Pancreas (tissue), 10 donors: ENCODE measurements around the gene HRG. TPM values are rescaled to one million over a fixed set of nuclear protein-coding genes. Genes with fewer than 3 reads are reported as not detected.
A peak's percentile ranks its signal among the peaks of the same experiment; 100 is the strongest.

Experiments
- ATAC-seq, 4 donors: fragments of 200-7000 bp; cut with Tn5 transposase; one replicate each; pipeline versions ENCODE4 v1.8.0 to v1.9.1; 2020; ENCODE audit warnings: mild to moderate bottlenecking in 4 of 4, moderate library complexity in 4 of 4
- DNase-seq, 6 donors: peaks; one replicate each; pipeline ENCODE4 v3.0.0-alpha.2; 2020
- FAIRE-seq: peaks from 2 replicates; lab custom pipeline; 2012; peaks lifted over from hg19 to GRCh38; lab: Jason Lieb, UNC
- H3K27ac ChIP-seq, 4 donors: fragments of 200-600 bp; sonication (generic); 1 replicate in 3 of 4; 2 replicates in 1 of 4; pipeline versions ENCODE4 v1.5.0 to v1.8.0; 2020
- H3K27me3 ChIP-seq, 4 donors: fragments of 200-600 bp; one replicate each; pipeline ENCODE4 v1.8.0; 2021
- H3K36me3 ChIP-seq, 3 donors: fragments of 200-600 bp; sonication (generic) in 1 of 3; one replicate each; pipeline versions ENCODE4 v1.5.0 to v1.8.0; 2020 to 2021
- H3K4me1 ChIP-seq, 3 donors: fragments of 200-600 bp; one replicate each; pipeline ENCODE4 v1.8.0; 2021
- H3K4me3 ChIP-seq, 4 donors: fragments of 200-600 bp; sonication (generic) in 2 of 4; one replicate each; pipeline versions ENCODE4 v1.5.0 to v1.8.0; 2020 to 2021
- H3K9me3 ChIP-seq, 4 donors: fragments of 200-600 bp; one replicate each; pipeline ENCODE4 v1.8.0; 2021
- CTCF ChIP-seq, 4 donors: fragments of 200-600 bp; sonication (generic) in 3 of 4; IDR thresholded peaks; one replicate each; pipeline versions ENCODE4 v1.5.0 to v1.8.0; 2021; ENCODE audit warnings: antibody characterized with exemption in 4 of 4
- WGBS, 2 donors: extraction: QIAGEN DNeasy Blood & Tissue Kit; methylation state at CpG; one replicate each; pipeline ENCODE4 v1.1.7; 2013; 5-methylcytosine and 5-hydroxymethylcytosine counted together
- intact Hi-C, 3 donors: fragments of 100-400 bp; cut with DNase I; formaldehyde crosslinking; loops; one replicate each; pipeline versions ENCODE4 v1.11.1 to v1.14.2; 2022
- polyA plus RNA-seq, 2 donors: library from polyadenylated mRNA; stranded (reverse); fragments of 200-250 nt; gene quantifications; one replicate each; pipeline ENCODE4 v1.2.3, GENCODE V29; 2013
- total RNA-seq, 6 donors: library from RNA; stranded (reverse); fragmentation: NEBNext Ultra II Directional in 4 of 6; extraction: Animal tissue kit (Norgen Biotek cat#: 25700) in 4 of 6; gene quantifications; one replicate each; pipeline versions ENCODE4 v1.2.1 to v1.2.4, GENCODE V29; 2021 to 2023
- donor health status: healthy with polysubstance abuse.
- donor health status: DM: no; HTN: no; CAD: no; lungs with moderate emphysema.
- donor health status: DM: no; HTN: no; CAD: no.
- donor health status: control.
- donor health status: control.
- donor health status: Bipolar disorder and iron deficiency.
- donor health status: DM: yes; HTN: yes; CAD: no.
- donor health status: DM: no; HTN: no; CAD: no.
- donor health status: DM: no; HTN: no; CAD: no.
- donor health status: DM: yes; HTN: yes; CAD: no.

The HRG gene
- total and polyA plus RNA-seq, 8 donors: 0.16 TPM; not detected in 7

GRCh38 chr3:186637686-186638085 is 28.1 kb upstream of the HRG start:
- H3K9me3 ChIP-seq: no peaks in the 10 kb centered on the region
- TF ChIP-seq CTCF (IDR thresholded peaks at IDR 0.05): no peak
- no peaks in the 10 kb centered on the region for H3K36me3 ChIP-seq
- intact Hi-C loops: no loop called here
- DNase-seq (no peak), ATAC-seq (no peak), FAIRE-seq (no peak)
- H3K4me1 ChIP-seq: no peaks in the 10 kb centered on the region
- 61 to 62% methylated on average over 3 of the region's 3 CpGs for WGBS, 2 donors
- H3K27me3 ChIP-seq: no peaks in the 10 kb centered on the region
- no peak overlapping the region for H3K27ac ChIP-seq
- H3K4me3 ChIP-seq: no peak overlapping the region

- H3K27ac ChIP-seq: no peak overlapping the region
- 92 to 95% methylated on average over 2 of the region's 2 CpGs for WGBS, 2 donors
- no peaks in the 10 kb centered on the region for H3K4me1 ChIP-seq
- H3K36me3 ChIP-seq: no peaks in the 10 kb centered on the region
- intact Hi-C loops: no loop called here
- ATAC-seq (no peak), FAIRE-seq (no peak), DNase-seq (no peak)
- H3K9me3 ChIP-seq: no peaks in the 10 kb centered on the region
- no peak overlapping the region for H3K4me3 ChIP-seq
- no peak for TF ChIP-seq CTCF (IDR thresholded peaks at IDR 0.05)
- no peaks in the 10 kb centered on the region for H3K27me3 ChIP-seq
Measured at GRCh38 chr3:186638259-186638658, 27.6 kb upstream of the HRG start.

GRCh38 chr3:186639778-186640472 is 25.9 kb upstream of the HRG start, which contains the start of gene FETUB:
Gene FETUB (plus strand): TSS chr3:186640399. CDS start chr3:186640461, 62 bp downstream.
- H3K4me3 ChIP-seq: no peak within 1 kb of the TSS
- intact Hi-C loops: no loop called here
- DNase-seq (no peak), ATAC-seq (no peak), FAIRE-seq (no peak)
- H3K9me3 ChIP-seq: no peaks in the 10 kb centered on the region
- H3K36me3 ChIP-seq: no peaks in the 10 kb centered on the region
- 71 to 85% methylated on average over 1 of the region's 1 CpG for WGBS, 2 donors
- H3K27ac ChIP-seq: no peak within 1 kb of the TSS
- no peaks in the 10 kb centered on the region for H3K4me1 ChIP-seq
- no peaks in the 10 kb centered on the region for H3K27me3 ChIP-seq
- TF ChIP-seq CTCF (IDR thresholded peaks at IDR 0.05): no peak

GRCh38 chr3:186640473-186640818 is 25.4 kb upstream of the HRG start:
- Histone ChIP-seq H3K36me3 (no peaks in the 10 kb centered on the region), H3K27ac (no peak overlapping the region), H3K9me3 (no peaks in the 10 kb centered on the region), H3K27me3 (no peaks in the 10 kb centered on the region), H3K4me1 (no peaks in the 10 kb centered on the region), H3K4me3 (no peak overlapping the region)
- no peak for FAIRE-seq
- intact Hi-C loops: no loop called here
- WGBS, 2 donors: 69 to 76% methylated on average over 9 of the region's 9 CpGs
- ATAC-seq: peak in 2 of 4 donors; percentile 9 to 43
- TF ChIP-seq CTCF (IDR thresholded peaks at IDR 0.05): no peak
- DNase-seq: no peak

GRCh38 chr3:186640929-186641328 is 24.9 kb upstream of the HRG start:
- Histone ChIP-seq H3K27me3 (no peaks in the 10 kb centered on the region), H3K27ac (no peak overlapping the region), H3K4me1 (no peaks in the 10 kb centered on the region), H3K36me3 (no peaks in the 10 kb centered on the region), H3K9me3 (no peaks in the 10 kb centered on the region), H3K4me3 (no peak overlapping the region)
- intact Hi-C loops: no loop called here
- DNase-seq: no peak
- ATAC-seq: no peak
- no peak for TF ChIP-seq CTCF (IDR thresholded peaks at IDR 0.05)
- no peak for FAIRE-seq
